Liver (tissue), 9 donors: ENCODE results near the gene SDSL. TPM values are rescaled to one million over a fixed set of nuclear protein-coding genes. Genes with fewer than 3 reads are reported as not detected.

Experiments used
- DNase-seq: peaks from one replicate; pipeline ENCODE4 v3.0.0-alpha.2; 2017; ENCODE audit warnings: low spot score
- H3K27ac ChIP-seq, 2 donors: one replicate each; pipeline ENCODE4 v1.7.0; 2013; ENCODE audit warnings: inconsistent platforms in 2 of 2, low read length in 2 of 2, control low read depth in 1 of 2, low read depth in 1 of 2, mild to moderate bottlenecking in 1 of 2
- H3K27me3 ChIP-seq, 4 donors: one replicate each; pipeline versions ENCODE4 v1.6.1 to v1.7.0; 2013; ENCODE audit warnings: low read length in 3 of 4, inconsistent platforms in 1 of 4, mild to moderate bottlenecking in 1 of 4, moderate library complexity in 1 of 4; ENCODE audit not compliant: control insufficient read depth in 4 of 4, insufficient read depth in 4 of 4
- H3K36me3 ChIP-seq, 4 donors: one replicate each; pipeline versions ENCODE4 v1.6.1 to v1.7.0; 2013; ENCODE audit warnings: low read length in 3 of 4, mild to moderate bottlenecking in 3 of 4, low read depth in 1 of 4, moderate library complexity in 1 of 4; ENCODE audit not compliant: control insufficient read depth in 4 of 4, insufficient read depth in 3 of 4
- H3K4me1 ChIP-seq, 4 donors: one replicate each; pipeline versions ENCODE4 v1.6.1 to v1.7.0; 2013; ENCODE audit warnings: low read length in 3 of 4, mild to moderate bottlenecking in 3 of 4, moderate library complexity in 1 of 4; ENCODE audit not compliant: control insufficient read depth in 4 of 4, insufficient read depth in 4 of 4
- H3K4me3 ChIP-seq, 3 donors: one replicate each; pipeline versions ENCODE4 v1.6.1 to v1.7.0; 2013; ENCODE audit warnings: low read length in 3 of 3, control low read depth in 1 of 3, low read depth in 1 of 3, mild to moderate bottlenecking in 1 of 3
- H3K9ac ChIP-seq, 2 donors: one replicate each; pipeline ENCODE4 v1.7.0; 2013; ENCODE audit warnings: low read length in 2 of 2, mild to moderate bottlenecking in 2 of 2, moderate library complexity in 2 of 2, control low read depth in 1 of 2, low read depth in 1 of 2
- H3K9me3 ChIP-seq, 4 donors: one replicate each; pipeline versions ENCODE4 v1.6.1 to v1.7.0; 2013; ENCODE audit warnings: low read length in 3 of 4; ENCODE audit not compliant: control insufficient read depth in 4 of 4
- ATF3 ChIP-seq: IDR thresholded peaks from 2 replicates; pipeline ENCODE4 v1.6.1; 2016; ENCODE audit warnings: antibody characterized with exemption
- CTCF ChIP-seq: fragments of 150-350 bp; IDR thresholded peaks from 2 replicates; pipeline ENCODE4 v1.5.1; 2017; ENCODE audit warnings: improper control_type of control experiment, low read depth, low read length; ENCODE audit not compliant: missing input control
- EGR1 ChIP-seq, 2 donors: IDR thresholded peaks; 2 replicates each; pipeline ENCODE4 v1.6.1; 2016 to 2018; ENCODE audit warnings: antibody characterized with exemption in 2 of 2, low read depth in 2 of 2
- FOXA1 ChIP-seq: IDR thresholded peaks from 2 replicates; pipeline ENCODE4 v1.6.1; 2016; ENCODE audit warnings: antibody characterized with exemption
- FOXA2 ChIP-seq: IDR thresholded peaks from 2 replicates; pipeline ENCODE4 v1.6.1; 2016; ENCODE audit warnings: antibody characterized with exemption
- GABPA ChIP-seq, 2 donors: IDR thresholded peaks in 1 of 2; conservative IDR thresholded peaks in 1 of 2; 2 replicates each; pipeline ENCODE4 v1.6.1; 2016; ENCODE audit warnings: antibody characterized with exemption in 2 of 2, mild to moderate bottlenecking in 1 of 2, moderate library complexity in 1 of 2
- HNF4A ChIP-seq, 2 donors: conservative IDR thresholded peaks; 2 replicates each; pipeline ENCODE4 v1.6.1; 2016; ENCODE audit warnings: antibody characterized with exemption in 2 of 2, mild to moderate bottlenecking in 2 of 2
- HNF4G ChIP-seq: IDR thresholded peaks from 2 replicates; pipeline ENCODE4 v1.6.1; 2016; ENCODE audit warnings: antibody characterized with exemption
- JUND ChIP-seq, 2 donors: IDR thresholded peaks; 2 replicates each; pipeline ENCODE4 v1.6.1; 2016; ENCODE audit warnings: antibody characterized with exemption in 2 of 2
- MAX ChIP-seq: IDR thresholded peaks from 2 replicates; pipeline ENCODE4 v1.6.1; 2016; ENCODE audit warnings: antibody characterized with exemption
- NR2F2 ChIP-seq: IDR thresholded peaks from 2 replicates; pipeline ENCODE4 v1.6.1; 2016; ENCODE audit warnings: antibody characterized with exemption
- RAD21 ChIP-seq, 2 donors: IDR thresholded peaks; 2 replicates each; pipeline ENCODE4 v1.6.1; 2016; ENCODE audit warnings: antibody characterized with exemption in 2 of 2, mild to moderate bottlenecking in 2 of 2
- REST ChIP-seq: IDR thresholded peaks from 2 replicates; pipeline ENCODE4 v1.6.1; 2016; ENCODE audit warnings: antibody characterized with exemption, mild to moderate bottlenecking
- RXRA ChIP-seq, 2 donors: IDR thresholded peaks; 2 replicates each; pipeline ENCODE4 v1.6.1; 2017 to 2018; ENCODE audit warnings: antibody characterized with exemption in 2 of 2, mild to moderate bottlenecking in 1 of 2
- SP1 ChIP-seq: IDR thresholded peaks from 2 replicates; pipeline ENCODE4 v1.6.1; 2018; ENCODE audit warnings: antibody characterized with exemption, mild to moderate bottlenecking
- TAF1 ChIP-seq: conservative IDR thresholded peaks from 2 replicates; pipeline ENCODE4 v1.6.1; 2016; ENCODE audit warnings: antibody characterized with exemption, mild to moderate bottlenecking
- YY1 ChIP-seq: IDR thresholded peaks from 2 replicates; pipeline ENCODE4 v1.6.1; 2016; ENCODE audit warnings: antibody characterized with exemption, mild to moderate bottlenecking
- ZBTB33 ChIP-seq: IDR thresholded peaks from 2 replicates; pipeline ENCODE4 v1.6.1; 2016; ENCODE audit warnings: antibody characterized with exemption
- WGBS: extraction: QIAGEN DNeasy Blood & Tissue Kit; methylation state at CpG from one replicate; pipeline ENCODE4 v1.1.7; 2013; 5-methylcytosine and 5-hydroxymethylcytosine counted together
- polyA plus RNA-seq, 2 donors: library from polyadenylated mRNA; stranded (reverse) in 1 of 2; unstranded in 1 of 2; fragments of 200-250 nt in 1 of 2; fragments of >200 nt in 1 of 2; fragmentation: Nextera tagmentation in 1 of 2; extraction: Ambion mirVana in 1 of 2; gene quantifications; one replicate each; pipeline versions ENCODE4 v1.2.1 to v1.2.3, GENCODE V29; 2013 to 2015
- total RNA-seq, 2 donors: library from RNA; depleted of rRNA; stranded (reverse); fragments of >200 nt; gene quantifications; one replicate each; pipeline ENCODE4 v1.2.3, GENCODE V29; 2014
- donor health status: healthy.
- donor health status: healthy.
- donor health status: healthy.
- donor health status: healthy.
- donor health status: healthy.

Gene SDSL
- total and polyA plus RNA-seq, 4 donors: 22.4 to 93.1 (median 33.7) TPM

- 16% methylated on average over 13 of the region's 13 CpGs for WGBS
- Histone ChIP-seq H3K9me3 (no peaks in the 10 kb centered on the region), H3K27me3 (no peaks in the 10 kb centered on the region), H3K4me1 (peaks cover 4 to 79% (median 54%) of the 10 kb centered on the region in 4 donors), H3K4me3 (no peak overlapping the region), H3K36me3 (no peaks in the 10 kb centered on the region), H3K27ac (peak overlapping the region; percentile 86 to 89), H3K9ac (peak overlapping the region; percentile 15 to 75)
- peak; percentile 79 for DNase-seq
- TF ChIP-seq NR2F2: peak; percentile 84
- no peak for TF ChIP-seq HNF4G
- peak; percentile 67 for TF ChIP-seq YY1
- TF ChIP-seq RXRA (IDR thresholded peaks at IDR 0.05): peak; percentile 99 to 100
- peak; percentile 76 for TF ChIP-seq FOXA1
- peak; percentile 97 for TF ChIP-seq MAX
- peak; percentile 94 for TF ChIP-seq ZBTB33
- peak in 1 of 2 donors; percentile 78 for TF ChIP-seq GABPA (IDR thresholded peaks at IDR 0.05 in 1 of 2, conservative IDR thresholded peaks at IDR 0.05 in 1 of 2)
- no peak for TF ChIP-seq CTCF
- peak; percentile 99 for TF ChIP-seq SP1
- peak; percentile 82 to 87 for TF ChIP-seq HNF4A (conservative IDR thresholded peaks at IDR 0.05)
- no peak for TF ChIP-seq FOXA2
- TF ChIP-seq JUND (IDR thresholded peaks at IDR 0.05): peak; percentile 46 to 88
- TF ChIP-seq RAD21 (IDR thresholded peaks at IDR 0.05): peak; percentile 44 to 54
- TF ChIP-seq ATF3: peak; percentile 85
- TF ChIP-seq TAF1: peak; percentile 69
- TF ChIP-seq REST: peak; percentile 62
- peak; percentile 55 to 87 for TF ChIP-seq EGR1 (IDR thresholded peaks at IDR 0.05; ENCODE audit: low read depth in 2 of 2)
These were observed 3.8 kb upstream of the SDSL start for GRCh38 chr12:113418213-113418879.
